Eye (tissue), 1 donor: ENCODE data around the gene FBH1.
"Not testable (repeated sequence)": the region's sequence is repeated elsewhere in the genome, so short reads cannot be mapped to it uniquely, and the experiment has no call there.

ENCODE experiments used
- DNase-seq: peaks from one replicate; pipeline ENCODE4 v3.0.0-alpha.2; 2015

Gene FBH1

DNA sequence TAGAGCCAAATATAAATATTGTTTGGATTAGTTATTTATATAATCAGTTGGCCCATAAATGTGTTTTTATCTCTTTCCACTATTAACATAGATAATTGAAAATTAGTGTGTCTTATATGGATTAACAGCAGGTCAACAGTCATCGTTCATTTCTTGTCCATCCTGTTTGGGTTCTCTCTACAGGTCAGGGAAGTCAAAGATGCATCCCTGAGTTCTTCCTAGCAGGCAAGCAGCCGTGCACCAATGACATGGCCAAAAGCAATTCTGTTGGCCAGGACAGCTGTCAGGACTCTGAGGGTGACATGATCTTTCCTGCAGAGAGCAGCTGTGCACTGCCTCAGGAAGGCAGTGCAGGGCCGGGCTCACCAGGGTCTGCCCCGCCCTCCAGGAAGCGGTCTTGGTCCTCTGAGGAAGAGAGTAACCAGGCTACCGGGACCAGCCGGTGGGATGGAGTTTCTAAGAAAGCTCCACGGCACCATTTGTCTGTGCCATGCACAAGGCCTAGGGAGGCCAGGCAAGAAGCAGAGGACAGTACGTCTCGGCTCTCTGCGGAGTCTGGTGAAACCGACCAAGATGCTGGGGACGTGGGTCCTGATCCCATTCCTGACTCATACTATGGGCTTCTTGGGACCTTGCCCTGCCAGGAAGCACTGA, 15.9 kb downstream of the FBH1 start:
- peak; percentile 4 for DNase-seq

DNA sequence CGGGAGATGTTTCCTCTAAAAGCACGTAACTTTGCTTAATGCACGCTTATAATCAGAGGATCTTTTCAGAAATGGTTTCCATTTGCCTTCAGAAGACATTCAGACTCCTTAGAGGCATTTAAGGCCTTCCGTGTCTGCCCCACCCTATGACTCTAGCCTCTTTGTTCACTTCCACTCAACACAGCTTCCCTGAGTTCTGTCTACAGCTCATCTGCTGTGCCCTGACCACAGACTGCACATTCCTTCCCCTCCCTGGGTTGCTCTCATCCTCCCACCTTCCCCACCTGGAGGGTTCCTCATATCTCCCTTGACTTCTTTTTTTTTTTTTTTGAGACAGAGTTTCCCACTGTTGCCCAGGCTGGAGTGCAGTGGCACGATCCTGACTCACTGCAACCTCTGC, 16.6 kb downstream of the FBH1 start:
- no peak for DNase-seq

DNA sequence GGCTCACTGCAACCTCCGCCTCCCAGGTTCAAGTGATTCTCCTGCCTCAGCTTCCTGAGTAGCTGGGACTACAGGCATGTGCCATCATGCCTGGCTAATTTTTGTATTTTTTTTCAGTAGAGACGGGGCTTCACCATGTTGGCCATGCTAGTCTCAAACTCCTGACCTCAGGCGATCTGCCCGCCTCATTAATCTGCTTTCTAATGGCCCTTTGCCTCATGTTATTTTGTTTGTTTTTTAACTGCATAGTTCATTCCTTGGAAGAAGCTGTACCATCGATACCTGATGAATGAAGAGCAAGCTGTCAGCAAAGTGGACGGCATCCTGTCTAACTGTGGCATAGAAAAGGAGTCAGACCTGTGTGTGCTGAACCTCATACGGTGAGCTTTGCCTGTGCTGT, 18.6 kb downstream of the FBH1 start:
- not testable (repeated sequence) for DNase-seq

DNA sequence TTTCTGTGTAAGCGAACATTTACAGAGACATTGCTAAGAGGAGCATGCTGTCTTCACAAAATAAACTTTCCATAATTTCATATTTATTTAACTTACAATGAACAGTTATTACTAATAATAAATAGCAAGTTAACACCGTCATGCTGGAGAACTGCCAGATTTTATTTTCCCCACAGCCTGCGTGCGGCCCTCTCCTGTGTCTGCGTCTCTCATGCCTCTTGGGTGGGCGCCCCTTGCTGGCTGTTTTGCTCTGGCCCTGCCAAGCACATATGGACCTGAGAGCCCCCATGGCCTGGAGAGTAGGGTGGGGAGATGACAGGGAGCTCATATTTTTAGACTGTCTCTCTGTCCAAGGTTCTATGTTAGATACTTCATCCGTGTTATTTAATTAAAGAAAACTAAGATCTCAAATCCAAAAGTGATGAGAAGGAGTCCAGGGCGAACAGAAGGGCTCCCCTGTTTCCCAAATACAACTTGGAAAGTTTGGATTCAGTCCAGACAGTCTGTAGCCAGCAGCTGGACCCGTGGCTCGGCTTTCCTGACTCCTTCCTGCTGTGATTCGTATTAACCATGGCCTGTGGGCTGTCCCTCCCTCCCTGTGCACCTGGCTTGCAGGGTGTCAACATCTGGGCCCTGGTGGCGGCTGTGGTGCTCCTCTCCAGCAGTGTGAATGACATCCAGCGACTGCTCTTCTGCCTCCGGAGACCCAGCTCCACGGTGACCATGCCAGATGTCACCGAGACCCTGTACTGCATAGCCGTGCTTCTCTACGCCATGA, 20.5 kb downstream of the FBH1 start:
- peak; percentile 10 for DNase-seq

DNA sequence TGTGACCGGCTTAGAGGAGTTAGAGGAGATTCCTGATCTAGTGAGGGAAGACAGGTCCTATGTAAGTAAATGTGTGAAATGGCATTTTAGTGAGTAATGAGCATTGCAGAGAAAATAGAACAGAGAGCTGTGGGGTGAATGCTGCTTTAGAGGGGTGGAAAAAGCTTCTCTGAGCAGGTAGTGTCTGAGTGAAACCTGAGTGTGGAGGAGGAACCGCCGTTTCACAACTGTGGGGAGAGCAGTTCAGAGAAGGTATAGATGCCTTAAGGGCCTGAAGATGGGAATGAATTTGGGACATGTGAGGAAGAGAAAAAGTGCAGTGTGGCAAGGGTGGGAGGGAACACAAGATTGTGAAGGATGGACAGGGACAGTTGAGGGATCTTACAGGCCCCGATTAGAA, 21.6 kb downstream of the FBH1 start:
- DNase-seq: no peak

DNA sequence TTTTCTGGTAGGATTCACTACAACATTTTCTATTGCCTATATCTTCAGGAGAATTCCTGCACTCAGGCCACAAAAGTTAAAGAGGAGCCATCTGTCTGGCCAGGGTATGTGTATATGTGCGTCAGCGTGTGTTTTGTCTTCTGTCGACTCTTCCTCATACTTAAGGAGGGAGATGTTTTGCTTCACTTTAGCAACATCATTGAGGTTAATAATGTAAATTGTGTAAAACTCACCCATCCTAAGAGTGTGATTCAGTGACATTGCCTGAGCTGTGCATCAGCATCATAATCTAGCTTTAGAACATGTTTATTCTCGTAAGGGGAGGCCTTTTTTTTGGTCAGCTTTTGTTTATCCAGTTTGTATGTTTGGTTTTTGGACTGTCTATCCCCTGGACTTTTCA, 23.7 kb downstream of the FBH1 start:
- DNase-seq: no peak

DNA sequence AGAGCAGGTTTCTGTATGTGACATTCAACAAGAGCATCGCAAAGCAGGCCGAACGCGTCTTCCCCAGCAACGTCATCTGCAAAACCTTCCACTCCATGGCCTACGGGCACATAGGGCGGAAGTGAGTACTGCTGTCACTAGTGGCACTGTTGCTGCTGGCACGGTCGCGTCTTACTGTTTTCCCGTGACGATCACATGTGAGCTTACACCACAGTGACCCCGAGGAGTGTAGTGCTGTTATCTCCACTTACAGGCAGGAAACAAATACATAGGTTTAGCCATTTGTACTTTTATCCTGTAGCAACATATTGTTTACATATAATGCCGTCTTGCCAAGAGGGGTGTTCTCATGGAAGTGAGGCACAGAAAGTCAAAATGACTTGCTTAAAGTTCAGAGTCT, 25.4 kb downstream of the FBH1 start:
- no peak for DNase-seq

DNA sequence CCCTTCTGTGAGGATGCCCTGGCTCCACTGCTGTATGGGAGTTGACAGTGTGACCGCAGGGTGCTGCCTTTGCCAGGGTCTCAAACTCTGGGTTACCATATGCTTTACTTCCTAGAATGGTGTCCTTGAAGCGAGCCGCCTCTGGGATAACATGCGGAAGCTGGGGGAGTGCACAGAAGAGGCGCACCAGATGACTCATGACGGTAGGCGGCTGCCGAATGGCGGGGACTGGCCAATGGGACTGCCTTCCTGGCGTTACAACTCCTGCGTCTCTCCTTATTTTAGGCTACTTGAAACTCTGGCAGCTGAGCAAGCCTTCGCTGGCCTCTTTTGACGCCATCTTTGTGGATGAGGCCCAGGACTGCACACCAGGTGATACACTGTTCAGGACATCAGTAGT, 27.3 kb downstream of the FBH1 start:
- DNase-seq: no peak

DNA sequence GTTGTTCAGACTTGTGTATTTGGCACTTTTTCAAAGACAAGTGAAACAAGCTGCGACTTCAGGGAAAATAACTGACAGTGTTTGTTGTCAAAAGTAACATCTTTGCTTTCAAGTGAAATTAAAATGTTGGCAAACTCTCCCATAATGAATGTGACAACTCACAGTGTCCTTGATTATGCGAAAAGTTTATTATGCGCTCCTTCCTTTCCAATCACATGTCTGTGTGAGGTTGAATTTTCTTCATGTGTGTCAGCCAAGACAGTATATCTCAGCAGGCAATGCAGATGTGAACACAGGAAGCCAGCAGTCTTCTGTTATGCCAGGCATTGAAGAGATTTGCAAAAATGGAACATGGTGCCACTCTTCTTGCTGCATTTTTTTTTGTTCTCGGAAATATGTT, 28.7 kb downstream of the FBH1 start:
- no peak for DNase-seq

DNA sequence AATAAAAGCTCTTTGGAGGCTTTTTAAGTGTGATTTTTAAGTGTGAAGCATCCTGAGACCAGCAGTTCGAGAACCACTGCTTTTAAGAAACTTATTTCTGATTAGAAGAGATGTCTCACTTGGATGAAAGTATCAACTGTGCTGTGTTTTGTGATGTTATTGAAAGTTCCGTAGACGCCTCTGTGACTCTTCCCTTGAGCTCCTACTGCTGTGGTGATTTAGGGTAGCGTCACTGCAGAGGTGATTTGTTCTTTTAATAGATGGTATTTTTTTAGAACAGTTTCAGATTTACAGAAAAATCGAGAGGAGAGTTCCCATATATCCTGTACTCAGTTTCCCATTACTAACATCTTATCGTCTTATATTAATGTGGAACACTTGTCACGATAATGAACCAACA, 29.5 kb downstream of the FBH1 start:
- DNase-seq: no peak

DNA sequence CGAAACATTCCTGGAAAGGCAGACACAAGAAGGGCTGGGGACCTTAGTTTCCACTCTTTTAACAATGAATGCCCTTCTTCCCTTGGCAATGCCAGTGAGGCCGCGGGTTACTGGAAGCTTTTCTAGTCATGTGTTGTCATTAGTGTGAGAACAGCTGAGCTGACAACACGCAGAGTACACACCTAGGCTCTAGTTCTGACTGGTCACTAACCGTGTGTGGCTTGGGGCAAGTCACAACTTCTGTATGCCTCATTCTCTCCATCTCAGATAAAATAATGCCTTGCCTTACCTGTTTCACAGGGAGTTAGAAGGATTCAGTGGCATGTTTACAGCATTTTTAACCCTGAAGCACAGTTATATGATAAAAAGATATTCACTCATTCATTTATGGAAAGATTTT, 31.7 kb downstream of the FBH1 start:
- no peak for DNase-seq

DNA sequence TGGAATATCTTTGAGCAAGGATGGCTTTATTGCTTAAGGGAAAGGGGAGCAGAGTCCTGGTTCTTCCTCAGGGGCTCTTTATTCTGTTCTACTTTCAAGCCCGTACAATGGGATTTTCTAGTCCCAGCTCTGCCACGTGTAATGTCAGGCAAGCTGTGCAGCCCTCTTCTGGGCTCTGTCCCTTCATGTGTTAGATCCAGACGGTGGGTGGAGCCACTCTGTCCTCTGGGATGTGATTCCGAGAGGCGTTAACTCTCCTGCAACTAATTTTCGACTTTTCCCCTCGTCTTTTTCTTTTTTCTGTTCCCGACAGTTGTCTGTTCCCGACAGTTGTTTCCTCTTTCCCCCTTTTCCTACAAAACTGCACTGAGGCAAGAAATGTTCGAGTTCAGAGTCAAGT, 34.8 kb downstream of the FBH1 start:
- DNase-seq: no peak

DNA sequence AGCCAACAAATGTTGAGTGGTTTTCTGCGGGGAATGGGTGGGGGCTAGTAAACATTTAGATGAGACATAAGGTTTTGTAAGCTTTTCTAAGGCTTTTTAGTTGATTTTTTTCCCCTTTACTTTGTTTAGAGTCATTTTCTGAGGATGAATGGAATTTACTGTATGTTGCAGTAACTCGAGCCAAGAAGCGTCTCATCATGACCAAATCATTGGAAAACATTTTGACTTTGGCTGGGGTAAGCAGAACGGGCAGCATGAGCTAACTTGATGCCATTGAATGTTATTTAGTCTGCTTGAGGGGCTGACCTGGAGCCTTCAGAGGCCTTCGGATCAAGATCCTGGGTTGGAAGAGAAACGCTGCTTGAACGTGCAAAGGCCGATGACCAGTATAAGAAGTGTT, 37.3 kb downstream of the FBH1 start:
- DNase-seq: peak; percentile 24

DNA sequence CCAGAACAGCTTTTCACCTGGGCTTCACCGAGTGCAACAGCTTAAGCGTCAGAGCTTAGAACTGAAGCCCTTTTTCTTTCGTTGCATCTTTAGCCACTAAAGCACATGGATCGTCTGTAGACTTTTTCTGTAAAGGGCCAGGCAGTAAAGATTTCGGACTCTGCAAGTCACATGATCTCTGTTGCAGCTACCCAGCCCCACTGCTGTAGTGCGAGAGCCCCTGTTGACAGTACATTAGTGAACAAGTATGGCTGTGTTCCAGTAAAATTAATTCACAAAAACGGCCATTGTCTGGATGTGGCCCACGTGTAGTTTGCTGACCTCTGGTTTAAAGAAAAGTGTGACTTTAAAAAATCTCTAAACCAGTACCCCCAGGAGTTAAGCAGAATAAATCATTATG, 39.4 kb downstream of the FBH1 start:
- DNase-seq: no peak

DNA sequence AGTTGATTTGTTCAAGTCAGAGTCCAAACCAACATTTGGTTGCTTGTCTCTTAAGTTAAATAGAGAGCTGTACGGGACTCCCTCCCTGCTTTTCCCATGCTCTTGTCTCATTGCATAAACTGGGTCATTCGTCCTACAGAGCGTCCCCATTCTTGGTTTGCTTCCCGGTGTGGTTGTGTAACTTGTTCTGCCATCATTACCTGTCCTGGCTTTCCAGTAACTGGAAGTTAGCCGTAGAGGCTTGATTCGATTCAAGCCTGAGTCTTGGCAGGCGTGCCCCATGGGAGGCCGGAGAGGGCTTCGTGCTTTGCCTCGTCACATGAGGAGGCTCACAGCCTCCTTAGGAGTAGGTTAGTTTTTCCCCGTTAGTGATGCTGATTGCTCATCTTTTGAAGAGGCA, 40.2 kb downstream of the FBH1 start:
- DNase-seq: no peak

DNA sequence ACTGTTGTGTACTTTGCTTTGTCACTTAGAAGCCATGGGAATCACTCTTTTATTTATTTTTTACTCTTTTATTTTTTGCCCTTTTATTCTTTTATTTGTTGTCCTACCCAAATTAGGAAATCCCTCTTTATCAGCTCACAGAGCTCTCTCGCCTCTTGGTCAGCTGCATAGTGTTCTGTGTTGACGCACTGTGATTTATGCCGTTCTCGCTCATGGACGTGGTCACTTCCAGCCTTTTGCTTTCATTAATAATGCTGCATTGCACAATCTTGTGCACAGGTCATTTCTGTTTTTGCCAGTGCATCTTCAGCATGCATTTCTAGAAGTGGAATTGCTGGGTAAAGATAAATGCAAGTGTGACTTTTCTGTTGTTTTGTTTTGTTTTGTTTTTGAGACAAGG, 42.3 kb downstream of the FBH1 start:
- no peak for DNase-seq

DNA sequence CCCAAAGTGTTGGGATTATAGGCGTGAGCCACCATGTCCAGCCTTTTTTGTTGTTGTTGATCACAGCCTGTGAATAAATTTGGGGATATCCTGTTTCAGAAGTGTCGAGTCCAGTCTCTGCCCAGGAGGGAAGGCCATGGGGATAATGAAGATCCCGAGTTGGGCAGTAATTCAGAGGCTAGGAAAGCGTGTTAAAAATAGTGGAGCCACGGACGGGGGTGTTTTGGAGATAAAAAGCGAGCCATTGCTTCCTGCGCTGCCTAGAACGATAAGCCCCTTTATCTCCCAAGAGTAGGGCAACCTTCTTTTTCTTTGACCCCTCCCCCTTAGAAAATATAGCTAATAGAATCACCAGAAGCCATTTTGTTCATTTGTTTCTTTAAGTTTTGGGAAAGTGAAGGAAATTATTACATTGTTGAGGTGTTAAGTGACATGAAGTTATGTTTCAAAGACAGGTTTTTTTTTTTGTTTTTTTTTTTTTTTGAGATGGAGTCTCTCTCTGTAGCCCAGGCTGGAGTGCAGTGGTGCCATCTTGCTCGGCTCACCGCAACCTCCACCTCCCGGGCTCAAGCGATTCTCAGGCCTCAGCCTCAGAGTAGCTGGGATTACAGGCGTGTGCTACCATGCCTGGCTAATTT, 44.0 kb downstream of the FBH1 start:
- no peak for DNase-seq

DNA sequence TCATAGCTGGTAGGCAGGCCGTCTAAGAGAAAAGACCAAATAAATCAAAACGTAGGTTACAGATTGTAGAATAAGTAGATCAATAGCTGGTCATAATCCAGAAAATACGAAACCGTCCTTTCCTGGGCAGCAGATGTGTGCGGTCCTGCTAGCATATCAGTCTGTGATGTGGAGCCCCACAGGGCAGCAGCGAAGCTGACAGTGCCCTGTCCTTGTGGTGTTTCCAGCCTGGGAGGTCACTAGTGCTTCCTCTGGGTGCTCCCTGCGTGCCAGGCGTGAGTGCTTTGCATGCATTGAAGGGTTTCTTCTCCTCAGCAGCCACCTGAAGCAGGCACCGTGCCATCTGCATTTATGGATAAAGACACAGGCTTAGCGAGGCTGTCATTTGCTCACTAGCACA, 45.6 kb downstream of the FBH1 start:
- DNase-seq: no peak

DNA sequence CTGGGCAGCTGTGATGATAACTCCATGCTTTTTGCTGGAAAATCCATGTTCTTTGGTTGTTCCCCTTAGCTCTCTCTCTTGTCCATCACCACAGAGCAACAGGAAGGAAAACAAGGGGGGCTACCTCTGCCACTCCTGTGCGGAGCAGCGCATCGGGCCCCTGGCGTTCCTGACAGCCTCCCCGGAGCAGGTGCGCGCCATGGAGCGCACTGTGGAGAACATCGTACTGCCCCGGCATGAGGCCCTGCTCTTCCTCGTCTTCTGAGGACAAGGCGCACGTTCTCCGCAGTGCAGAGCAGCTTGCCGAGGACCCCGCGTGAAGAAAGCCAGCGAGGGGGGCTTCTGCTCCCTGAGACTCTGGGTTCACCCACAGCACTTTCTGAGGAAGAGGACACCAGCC, 47.0 kb downstream of the FBH1 start:
- no peak for DNase-seq

DNA sequence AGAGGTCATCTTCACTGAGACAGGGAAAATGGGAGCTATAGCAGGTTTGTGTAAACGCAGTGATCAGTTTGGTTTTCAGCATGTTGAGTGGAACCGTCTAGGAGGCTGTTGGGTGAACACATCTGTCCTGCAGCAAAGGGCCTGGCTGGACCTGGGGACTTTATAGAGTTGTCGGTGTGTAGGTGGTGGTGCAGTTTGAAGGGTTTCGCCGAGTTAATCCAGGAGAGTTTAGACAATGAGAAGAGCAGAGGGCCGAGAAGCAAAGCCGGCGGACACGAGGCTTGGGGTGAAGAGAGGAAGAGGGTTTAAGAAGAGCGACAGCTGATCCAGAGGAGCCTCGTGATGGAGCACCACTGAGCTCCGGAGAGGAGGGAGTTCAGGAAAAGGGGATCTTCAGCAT, 48.2 kb downstream of the FBH1 start:
- DNase-seq: no peak

DNA sequence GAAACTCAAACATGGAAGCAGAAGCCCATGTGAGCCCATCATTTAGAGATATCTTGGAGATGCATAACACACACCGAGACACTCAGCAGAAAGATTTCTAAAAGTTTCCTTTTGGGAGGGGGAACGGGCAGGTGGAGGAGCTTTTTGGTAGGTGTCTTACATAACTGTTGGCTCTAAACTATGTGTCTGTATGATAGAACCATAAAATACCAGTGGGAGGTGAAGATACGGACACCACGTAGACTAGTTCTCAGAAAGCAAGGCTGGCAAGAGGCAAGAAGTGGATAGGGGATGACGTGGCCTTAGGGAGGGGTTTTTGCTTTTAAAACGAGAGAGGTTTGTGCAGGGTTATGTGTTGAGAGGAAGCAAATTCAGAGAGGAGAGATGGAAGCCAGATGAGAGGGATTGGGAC, 50.8 kb downstream of the FBH1 start:
- DNase-seq: no peak

DNA sequence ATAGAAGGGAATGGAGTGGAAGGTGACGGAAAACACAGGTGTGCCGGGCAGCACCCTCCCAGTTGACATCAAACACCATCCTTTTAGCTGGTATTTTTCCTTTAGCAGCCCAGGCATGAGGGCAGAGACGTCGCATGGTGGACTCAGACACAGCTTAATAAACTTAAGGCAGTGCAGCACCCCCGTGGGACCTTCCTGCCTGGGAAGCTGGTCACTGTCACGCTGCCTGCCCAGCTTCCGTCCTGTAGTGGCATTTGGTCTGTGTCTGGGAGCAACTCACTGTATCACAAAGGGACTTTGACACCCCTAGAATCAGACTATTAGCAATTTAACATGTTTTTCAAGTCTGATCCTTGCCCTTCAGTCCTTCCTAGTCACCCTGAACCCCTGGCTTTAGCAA, 51.5 kb downstream of the FBH1 start:
- DNase-seq: no peak

DNA sequence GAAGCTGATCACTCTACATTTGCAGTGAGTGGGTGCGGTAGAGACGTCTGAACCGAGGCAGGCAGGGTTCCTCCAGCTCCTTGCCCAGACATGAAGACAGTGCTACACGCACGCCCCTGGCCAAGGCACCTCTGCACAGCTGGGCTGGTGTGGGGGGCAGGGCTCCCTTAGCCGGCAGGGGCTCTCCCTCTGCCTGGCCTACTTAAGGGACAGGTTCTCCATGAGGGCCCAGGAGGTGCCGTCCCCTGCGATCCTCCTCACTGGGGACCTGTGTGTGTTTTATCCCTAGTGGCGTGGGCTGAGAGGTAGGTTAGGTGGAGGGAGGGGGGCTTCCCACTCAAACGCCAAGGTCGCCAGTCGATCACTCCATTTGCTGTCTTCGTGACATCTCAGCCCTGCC, 52.0 kb downstream of the FBH1 start:
- no peak for DNase-seq

DNA sequence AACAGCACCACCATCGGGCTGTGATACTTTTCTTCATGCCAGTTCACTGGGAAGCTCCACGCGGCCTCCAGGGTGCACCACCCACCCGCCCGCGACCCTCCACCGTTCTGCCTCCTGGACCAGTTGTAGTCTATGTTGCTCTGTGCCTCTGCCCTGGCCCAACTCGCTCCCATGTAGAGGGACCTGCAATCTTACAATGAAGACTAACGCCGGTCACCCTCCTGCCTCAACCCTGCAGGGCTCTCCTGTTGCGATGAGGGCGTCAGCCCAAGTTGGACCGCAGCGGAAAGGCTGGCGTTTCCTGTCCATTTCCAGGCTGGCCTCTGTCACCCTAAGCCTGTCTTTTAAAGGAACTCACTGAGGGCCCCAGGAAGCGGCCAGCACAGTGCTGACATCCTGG, 52.4 kb downstream of the FBH1 start:
- DNase-seq: no peak

DNA sequence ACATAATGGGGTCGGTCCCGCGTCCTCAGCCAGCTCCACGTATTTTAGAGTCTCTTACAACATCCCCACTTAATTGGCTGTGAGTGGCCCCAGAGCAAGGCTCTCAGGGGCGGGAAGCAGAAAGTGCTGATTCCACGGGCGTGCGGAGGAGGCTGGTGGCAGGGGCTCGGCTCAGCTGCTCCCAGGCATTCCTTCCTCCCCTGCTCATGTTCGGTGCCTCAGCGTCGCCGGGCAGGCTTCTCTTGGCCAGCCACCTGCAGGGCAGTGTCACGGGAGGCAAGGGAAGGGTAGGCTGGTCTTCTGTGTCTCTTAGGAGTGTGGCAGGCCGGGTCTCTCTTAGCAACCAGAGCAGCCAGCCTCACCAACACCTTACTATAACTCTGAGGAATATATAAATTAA, 53.5 kb downstream of the FBH1 start:
- peak; percentile 42 for DNase-seq
